ENCODE measurements around the gene CLIP2. TPM values are rescaled to one million over a fixed set of nuclear protein-coding genes. Genes with fewer than 3 reads are reported as not detected.

Gene CLIP2
- total and polyA plus RNA-seq, 2 of the 4 experiments (the other 2 are of a cell fraction), result 18.1 to 20.7 TPM

- POLR2A ChIA-PET (ENCODE audit: unreplicated experiment), result no interaction called here
- Histone ChIP-seq H2AK9ac (replicated peaks; ENCODE audit: low read depth, low read length, poor library complexity) (no peak overlapping the region), H3K36me3 (ENCODE audit: control insufficient read depth, insufficient read depth, low read length) (no peaks in the 10 kb centered on the region), H3K4me2 (ENCODE audit: low read depth, low read length) (no peak overlapping the region), H3K27me3 (ENCODE audit: control insufficient read depth, insufficient read depth, low read length) (no peaks in the 10 kb centered on the region), H3K4me3 (ENCODE audit: insufficient read depth, low read depth, low read length) (no peak overlapping the region), H3K79me1 (ENCODE audit: low read depth in 1 of 2, low read length in 2 of 2) (peaks cover 4 to 34% of the 10 kb centered on the region in 2 experiments; a peak in 3 of 4 replicates), H3K9ac (ENCODE audit: low read depth, low read length) (no peak overlapping the region), H3K18ac (ENCODE audit: low read depth, low read length) (no peak overlapping the region), H3K4me1 (ENCODE audit: control insufficient read depth, insufficient read depth, low read length) (peaks cover 19% of the 10 kb centered on the region), H2BK20ac (ENCODE audit: low read depth, low read length) (no peak overlapping the region), H4K5ac (ENCODE audit: low read depth, low read length) (no peak overlapping the region), H2AK5ac (ENCODE audit: low read depth, low read length) (no peak overlapping the region), H3K4ac (ENCODE audit: low read depth, low read length) (no peak overlapping the region), H4K91ac (ENCODE audit: insufficient read depth, low read depth, low read length) (no peak overlapping the region), H3K9me3 (ENCODE audit: control insufficient read depth, insufficient read depth, low read length) (no peaks in the 10 kb centered on the region), H4K8ac (ENCODE audit: low read depth in 2 of 2, low read length in 2 of 2) (no peak overlapping the region), H2BK5ac (ENCODE audit: low read depth, low read length, poor library complexity, severe bottlenecking) (no peak overlapping the region), H4K20me1 (ENCODE audit: insufficient read depth, low read length) (peaks cover 12% of the 10 kb centered on the region), H2BK15ac (ENCODE audit: low read depth, low read length) (no peak overlapping the region), H3K27ac (ENCODE audit: insufficient read depth, low read length) (no peak overlapping the region), H3K9me1 (ENCODE audit: insufficient read depth, low read length) (peaks cover 13% of the 10 kb centered on the region), H2BK120ac (ENCODE audit: low read depth, low read length) (no peak overlapping the region), H3K14ac (replicated peaks; ENCODE audit: low read depth, low read length) (no peak overlapping the region), H3K56ac (ENCODE audit: extremely low read depth, insufficient read depth, low read length) (no peak overlapping the region), H2AFZ (replicated peaks; ENCODE audit: low read length, poor library complexity) (no peak overlapping the region), H3K23ac (ENCODE audit: low read depth, low read length) (no peak overlapping the region)
- ATAC-seq (ENCODE audit: low read depth) (no peak), DNase-seq (no peak)
- in situ Hi-C loops (cut with MboI; ENCODE audit: low sequenced_read_pairs) (no loop called here), intact Hi-C loops (cut with micrococcal nuclease) (no loop called here), dilution Hi-C loops (cut with HindIII; ENCODE audit: low sequenced_read_pairs, unreplicated experiment) (no loop called here)
- TF ChIP-seq MXI1 (IDR thresholded peaks at IDR 0.05; ENCODE audit: borderline replicate concordance, low read depth, low read length), result no peak
- WGBS, 2 experiments (ENCODE audit: extremely low coverage in 2 of 2, insufficient read length in 1 of 2), result no CpG with 5 or more reads among the region's 11 CpGs
- no TSS peak for BruUV-seq (replicated peaks)
- CTCF ChIA-PET, result no interaction called here
These were observed 3.1 kb upstream of the CLIP2 start for GRCh38 chr7:74286131-74286530.
